ENCODE data around the gene TRIM37.
"Not testable (repeated sequence)": the region's sequence is repeated elsewhere in the genome, so short reads cannot be mapped to it uniquely, and the experiment has no call there.

TRIM37 gene, protein sequence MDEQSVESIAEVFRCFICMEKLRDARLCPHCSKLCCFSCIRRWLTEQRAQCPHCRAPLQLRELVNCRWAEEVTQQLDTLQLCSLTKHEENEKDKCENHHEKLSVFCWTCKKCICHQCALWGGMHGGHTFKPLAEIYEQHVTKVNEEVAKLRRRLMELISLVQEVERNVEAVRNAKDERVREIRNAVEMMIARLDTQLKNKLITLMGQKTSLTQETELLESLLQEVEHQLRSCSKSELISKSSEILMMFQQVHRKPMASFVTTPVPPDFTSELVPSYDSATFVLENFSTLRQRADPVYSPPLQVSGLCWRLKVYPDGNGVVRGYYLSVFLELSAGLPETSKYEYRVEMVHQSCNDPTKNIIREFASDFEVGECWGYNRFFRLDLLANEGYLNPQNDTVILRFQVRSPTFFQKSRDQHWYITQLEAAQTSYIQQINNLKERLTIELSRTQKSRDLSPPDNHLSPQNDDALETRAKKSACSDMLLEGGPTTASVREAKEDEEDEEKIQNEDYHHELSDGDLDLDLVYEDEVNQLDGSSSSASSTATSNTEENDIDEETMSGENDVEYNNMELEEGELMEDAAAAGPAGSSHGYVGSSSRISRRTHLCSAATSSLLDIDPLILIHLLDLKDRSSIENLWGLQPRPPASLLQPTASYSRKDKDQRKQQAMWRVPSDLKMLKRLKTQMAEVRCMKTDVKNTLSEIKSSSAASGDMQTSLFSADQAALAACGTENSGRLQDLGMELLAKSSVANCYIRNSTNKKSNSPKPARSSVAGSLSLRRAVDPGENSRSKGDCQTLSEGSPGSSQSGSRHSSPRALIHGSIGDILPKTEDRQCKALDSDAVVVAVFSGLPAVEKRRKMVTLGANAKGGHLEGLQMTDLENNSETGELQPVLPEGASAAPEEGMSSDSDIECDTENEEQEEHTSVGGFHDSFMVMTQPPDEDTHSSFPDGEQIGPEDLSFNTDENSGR

DNA sequence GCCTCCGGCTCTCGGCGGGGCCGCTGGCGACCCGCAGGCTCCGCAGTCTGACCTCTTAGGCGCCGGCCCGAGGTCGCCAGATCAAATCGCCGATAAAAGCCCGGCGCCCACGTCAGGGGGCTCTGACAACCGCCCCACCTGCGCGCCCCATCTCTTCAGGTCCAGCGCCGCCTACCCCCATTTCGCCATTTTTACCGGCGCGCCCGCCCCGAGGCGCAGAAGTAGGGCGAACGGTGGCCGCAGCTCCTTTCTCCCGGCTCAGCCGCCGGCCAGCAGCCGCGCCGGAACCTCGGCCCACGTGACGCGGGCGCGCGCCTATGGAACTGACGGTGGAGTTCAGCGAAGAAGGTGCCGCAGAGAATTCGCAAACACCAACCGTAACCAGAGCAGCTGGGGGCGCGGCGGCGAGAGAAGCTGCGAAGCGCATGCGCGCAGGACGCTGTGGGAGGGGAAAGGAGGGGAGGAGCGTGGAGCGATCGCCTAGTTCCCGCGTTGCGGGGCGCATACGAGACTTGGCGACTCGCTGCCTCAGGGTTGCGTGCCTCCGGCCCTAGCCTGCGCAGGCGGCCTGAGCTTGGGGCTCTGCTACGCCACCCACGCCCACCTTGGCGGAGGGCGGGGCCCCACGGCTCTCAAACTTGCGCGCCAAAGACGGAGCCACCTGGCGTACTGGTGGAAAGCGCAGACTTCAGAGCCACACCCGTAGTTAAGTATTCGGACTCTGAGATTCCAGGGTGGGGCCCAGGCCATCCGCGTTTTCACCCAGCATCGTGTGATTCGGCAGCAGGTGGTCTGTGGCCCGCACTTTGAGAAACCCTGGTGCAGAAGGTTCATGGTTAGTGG is at the start of gene TRIM37:
Gene TRIM37 (minus strand): TSS at position 418 of the 843 bp plus-strand sequence. CDS start 419 bp downstream, outside the sequence.
- DNase-seq: peak; percentile 91

DNA sequence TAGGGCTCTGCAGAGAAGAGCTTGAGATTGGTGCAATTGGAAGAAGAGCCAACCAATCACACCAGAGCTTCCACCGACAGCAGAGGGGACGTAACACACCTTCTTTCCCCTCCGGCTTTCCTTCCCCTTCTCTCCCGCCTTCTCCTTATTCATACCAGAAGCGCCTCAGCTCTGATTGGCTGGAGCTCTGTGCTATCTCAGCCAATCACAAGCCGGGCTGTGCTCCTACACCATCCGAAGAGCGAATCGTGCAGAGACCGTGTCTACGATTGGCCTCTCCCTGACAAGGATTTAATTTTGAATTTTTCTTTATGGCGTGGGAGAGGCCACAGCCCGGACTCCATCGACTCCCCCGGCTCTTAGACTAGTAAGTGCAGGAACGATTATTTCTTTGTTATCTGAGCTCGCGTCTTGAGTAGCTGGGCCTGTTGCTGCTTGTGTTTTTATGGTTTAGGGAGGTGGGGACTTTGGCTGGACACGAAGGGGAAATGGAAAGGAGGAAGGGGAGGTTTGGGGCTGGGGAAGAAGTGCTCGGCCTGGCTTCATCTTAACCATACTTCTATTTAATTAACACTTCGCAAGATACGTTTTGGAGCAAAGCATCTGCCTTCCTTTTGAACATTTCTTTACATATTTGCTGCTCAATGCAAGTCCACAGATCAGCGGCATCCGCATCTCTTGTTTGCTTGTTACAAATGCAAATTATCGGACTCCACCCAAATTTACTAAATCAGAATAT is 48.9 kb upstream of the TRIM37 start, which contains the start of gene PRR11:
Gene PRR11 (plus strand): TSS at position 308 of the 739 bp plus-strand sequence. CDS start 14,007 bp downstream, outside the sequence.
- DNase-seq: peak; percentile 98

DNA sequence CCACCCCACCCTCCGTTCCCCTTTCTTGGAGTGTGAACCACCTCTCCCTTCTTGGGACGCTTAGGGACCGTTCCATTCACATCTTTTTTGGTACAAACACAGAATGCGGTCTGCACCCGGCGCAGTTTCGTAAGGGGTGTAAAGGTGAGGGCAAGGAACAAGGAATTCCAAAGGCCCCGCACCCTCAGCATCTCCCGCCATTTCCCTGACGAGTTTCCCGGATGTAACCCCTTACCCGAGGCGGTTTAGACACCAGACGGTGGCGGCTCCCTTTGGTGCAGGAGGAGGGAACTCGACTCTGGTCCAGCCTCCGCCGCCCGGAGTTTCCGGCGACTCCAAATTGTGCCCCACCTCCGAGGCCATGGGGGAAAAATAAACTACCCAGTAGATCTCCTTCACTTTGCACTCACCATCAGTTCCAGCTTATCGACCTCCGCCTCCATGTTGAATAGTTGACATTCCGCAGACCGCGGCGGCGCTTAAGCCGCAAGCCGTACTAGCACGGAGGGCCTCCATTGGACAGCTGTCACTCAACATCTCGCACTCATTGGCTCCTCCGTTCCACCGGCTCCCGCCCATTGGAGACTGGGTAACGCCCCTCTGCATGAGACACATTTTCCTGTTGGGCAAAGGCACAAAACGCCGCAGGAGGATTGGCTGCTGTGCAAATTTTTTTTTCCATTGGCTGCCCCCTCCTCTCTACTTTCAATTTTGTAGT is 48.2 kb upstream of the TRIM37 start, which contains the start of gene SKA2:
Gene SKA2 (minus strand): TSS at position 466 of the 718 bp plus-strand sequence. CDS start 23 bp downstream, at position 443.
- peak; percentile 81 for DNase-seq

DNA sequence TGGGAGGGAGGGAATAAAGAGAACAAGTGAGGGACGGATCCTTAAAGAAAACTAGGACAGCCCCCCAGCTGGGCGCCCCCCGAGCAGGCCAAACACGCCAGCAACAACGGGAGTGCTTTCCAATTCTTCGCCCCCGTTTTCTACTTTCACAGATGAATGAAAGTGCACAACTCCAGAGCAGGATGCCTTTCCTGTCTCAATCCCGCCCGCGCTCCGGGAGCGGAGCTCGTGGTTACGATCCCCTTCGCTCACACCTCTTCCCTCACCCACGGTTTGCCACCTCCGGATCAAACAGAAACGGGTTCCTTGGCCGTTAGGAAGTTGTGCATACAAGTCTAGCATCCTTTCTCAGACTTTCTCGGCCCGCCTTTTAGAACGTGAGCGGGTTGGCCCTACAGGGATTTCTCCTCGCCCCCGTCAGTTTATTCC is 47.6 kb upstream of the TRIM37 start:
- no peak for DNase-seq

DNA sequence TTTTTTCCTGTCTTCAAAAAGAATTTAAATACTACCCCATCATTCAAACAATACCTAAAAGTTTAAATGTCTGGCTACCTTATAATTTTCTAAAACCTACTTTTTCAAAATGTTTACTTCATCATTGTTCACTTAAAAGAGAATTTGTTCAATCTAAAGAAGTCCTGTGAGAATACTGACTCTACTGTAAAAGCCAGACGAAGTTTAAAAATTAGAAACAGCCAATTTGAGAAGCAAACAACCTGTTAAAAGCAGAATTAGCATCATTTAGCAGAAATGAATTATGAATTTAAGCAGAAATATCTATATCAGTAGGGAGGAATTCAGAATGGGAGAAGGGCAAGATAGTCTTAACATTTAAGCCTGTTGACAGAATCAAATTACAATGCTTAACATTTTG is 46.2 kb upstream of the TRIM37 start:
- no peak for DNase-seq

DNA sequence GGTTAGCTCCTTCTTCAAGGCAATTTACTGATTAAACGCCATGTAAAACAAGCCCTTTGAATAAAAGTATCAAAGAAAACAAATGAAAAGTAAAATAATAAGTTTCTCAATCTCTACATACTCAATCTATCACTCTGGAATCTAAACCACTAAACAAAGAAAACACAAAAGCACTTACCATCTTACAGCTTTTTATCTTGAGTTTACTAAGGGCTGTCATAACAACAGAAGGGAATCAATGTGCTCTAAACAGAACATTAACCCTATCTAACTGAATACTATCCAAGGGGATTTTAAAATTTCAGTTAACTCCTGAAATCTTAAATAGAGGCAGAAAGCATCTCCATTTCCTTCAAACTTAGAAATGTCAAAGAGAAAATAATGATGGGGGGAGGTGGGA is 44.9 kb upstream of the TRIM37 start:
- DNase-seq: no peak

DNA sequence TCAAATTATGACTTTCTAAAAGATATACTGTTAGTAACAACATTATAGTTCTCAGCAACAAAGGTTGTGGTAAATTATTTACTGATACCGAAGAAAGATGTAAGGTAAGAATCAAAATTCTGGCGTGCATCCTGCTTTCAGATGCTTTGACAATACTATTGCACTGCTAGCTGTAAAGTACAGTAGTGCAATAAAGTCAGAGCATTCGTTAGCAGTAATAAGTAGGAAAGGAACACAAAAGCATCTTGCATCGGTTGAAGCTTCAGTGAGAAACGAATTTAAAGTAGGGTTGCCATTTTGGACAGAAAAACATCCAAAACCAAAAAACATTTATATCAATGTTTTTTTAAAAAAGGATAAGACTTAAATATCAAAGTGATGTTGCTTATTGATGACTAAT is 44.3 kb upstream of the TRIM37 start:
- DNase-seq: no peak

DNA sequence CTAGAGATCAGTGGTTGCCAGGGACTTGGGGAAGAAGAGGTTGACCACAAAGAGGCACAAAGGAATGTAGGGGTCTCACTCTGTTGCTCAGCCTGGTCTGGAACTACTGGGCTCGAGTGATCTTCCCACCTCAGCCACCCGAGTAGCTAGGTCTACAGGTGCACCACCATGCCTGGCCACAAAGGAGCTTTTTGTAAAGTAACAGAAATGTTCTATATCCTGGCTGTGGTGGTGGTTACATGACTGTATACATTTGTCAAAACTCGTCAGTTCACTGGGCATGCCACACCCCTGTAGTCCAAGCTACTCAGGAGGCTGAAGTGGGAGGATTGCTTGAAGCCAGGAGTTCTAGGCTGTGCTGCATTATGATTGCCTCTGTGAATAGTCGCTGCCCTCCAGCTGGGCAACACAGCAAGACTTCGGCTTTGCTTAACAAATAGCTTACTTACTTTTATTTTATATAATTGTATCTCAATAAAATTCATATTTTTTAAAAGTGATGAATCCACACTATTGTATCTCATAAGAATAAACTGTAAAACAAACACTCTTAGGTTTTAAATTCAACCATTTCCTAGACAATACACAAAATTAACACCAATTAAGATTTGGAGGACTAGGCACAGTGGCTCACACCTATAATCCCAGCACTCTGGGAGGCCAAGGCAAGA is 43.3 kb upstream of the TRIM37 start:
- no peak for DNase-seq

DNA sequence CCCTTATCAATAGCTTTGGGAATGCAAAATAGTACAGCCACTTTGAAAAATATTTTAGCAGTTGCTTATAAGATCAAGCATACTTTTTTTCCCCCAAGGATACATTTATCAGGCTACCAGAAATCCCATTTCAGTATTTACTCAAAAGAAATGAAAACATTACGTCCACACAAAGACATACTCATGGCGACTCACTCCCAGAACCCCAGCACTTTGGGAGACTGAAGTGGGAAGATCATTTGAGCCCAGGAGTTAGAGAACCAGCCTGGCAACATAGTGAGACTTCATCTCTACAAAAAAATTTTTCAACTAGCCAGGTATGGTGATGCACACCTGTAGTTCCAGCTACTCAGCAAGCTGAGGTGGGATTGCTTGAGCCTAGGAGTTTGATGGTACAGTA is 42.4 kb upstream of the TRIM37 start:
- no peak for DNase-seq

DNA sequence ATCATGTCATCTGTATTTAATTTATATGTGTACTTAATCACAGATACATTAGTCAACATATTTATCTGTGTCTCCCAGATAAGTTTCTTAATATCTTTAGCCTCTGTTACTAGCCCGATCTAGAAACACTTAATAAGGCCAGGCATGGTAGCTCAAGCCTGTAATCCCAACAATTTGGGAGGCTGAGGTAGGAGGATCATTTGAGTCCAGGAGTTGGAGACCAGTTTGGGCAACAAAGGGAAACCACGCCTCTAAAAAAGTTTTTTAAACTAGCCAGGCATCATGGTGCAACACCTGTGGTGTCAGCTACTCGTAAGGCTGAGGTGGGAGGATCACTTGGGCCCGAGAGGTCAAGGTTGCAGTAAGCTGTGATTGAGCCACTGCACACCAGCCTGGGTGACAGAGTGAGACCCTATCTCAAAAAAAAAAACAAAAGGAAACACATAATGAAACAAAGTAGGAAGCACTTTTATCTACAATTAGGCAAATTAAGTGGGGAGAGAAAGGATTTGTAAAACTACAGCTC is 39.0 kb upstream of the TRIM37 start:
- DNase-seq: no peak

DNA sequence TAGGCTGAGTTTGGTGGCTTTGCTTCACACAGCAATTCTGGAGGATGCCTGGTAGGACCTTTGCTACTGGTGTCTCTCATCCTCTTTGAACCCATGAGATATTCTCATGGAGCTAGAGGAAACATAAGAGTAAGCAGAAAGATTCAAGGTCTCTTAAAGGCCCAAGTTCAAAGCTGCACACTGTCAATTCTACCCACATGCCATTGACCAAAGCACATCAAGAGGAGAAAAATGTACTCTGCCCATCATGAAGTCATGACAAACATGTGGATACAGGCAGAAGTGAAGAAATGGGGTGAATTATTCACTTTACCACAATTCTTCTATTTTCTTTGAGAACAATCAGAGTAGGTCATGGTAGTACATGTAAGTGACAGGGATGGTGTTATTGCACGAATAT is 35.2 kb upstream of the TRIM37 start:
- DNase-seq: no peak

DNA sequence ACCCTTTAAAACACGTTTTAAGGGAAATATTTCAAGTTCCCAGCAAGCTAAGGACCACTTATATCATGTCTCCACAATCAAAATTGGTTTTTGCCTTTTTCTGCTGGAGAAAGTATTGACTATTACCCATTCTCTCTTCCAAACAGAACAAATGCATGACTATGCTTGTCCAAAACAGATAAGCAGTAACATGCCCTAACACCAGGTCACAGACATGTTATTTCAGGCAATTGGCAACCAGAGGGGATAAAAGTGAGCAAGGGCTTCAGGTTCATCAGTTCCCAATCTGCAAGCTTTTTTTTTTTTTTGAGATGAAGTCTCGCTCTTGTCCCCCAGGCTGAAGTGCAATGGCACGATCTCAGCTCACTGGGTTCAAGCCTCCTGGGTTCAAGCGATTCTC is 33.3 kb upstream of the TRIM37 start:
- DNase-seq: no peak

DNA sequence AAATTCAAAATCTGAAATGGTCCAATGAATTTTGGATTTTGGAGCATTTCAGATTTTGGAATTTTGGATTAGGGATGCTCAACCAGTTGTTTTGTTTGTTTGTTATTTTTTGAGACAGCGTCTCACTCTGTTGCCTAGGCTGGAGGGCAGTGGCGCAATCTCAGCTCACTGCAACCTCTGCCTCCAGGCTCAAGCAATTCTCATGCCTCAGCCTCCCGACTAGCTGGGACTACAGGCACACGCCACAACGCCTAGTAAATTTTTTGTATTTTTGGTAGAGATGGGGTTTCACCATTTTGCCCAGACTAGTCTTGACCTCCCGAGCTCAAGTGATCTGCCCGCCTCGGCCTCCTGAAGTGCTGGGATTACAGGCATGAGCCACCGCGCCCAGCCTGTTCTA is 31.7 kb upstream of the TRIM37 start:
- not testable (repeated sequence) for DNase-seq

DNA sequence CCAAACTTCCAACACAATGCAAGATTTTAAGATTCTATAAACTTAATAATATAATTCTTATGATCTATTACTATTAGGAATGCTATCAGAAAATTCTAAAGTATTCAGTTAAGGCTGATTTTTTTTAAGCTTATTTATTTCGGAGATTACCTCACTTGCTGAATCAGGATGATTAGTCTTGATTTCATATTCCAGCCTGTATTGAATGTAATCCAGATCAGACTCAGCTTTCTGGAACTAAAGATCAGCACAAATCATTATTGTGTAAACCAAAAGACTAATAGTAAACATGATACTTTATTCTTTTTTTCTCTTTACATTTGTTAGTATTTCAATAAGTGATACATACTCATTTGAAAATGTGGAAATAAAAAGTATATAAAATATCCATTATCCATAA is 24.5 kb upstream of the TRIM37 start:
- DNase-seq: no peak

DNA sequence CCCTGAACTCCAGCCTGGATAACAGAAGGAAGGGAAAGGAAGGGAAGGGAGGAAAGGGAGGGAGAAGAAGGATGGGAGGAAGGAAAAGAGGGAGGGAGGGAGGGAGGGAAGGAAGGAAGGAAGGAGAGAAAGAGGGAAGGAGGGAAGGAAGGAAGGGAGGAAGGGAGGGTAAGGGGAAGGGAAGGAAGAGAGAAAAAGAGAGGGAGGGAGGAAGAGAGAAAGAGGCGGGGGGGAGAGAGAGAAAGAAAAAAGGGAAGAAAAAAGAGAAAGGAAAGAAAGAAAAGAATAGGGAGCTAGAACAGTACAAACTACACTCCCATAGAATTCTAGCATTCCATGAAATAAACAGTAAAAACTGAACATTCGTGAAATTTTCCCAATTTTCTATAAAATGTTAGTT is 23.1 kb upstream of the TRIM37 start:
- DNase-seq: no peak

DNA sequence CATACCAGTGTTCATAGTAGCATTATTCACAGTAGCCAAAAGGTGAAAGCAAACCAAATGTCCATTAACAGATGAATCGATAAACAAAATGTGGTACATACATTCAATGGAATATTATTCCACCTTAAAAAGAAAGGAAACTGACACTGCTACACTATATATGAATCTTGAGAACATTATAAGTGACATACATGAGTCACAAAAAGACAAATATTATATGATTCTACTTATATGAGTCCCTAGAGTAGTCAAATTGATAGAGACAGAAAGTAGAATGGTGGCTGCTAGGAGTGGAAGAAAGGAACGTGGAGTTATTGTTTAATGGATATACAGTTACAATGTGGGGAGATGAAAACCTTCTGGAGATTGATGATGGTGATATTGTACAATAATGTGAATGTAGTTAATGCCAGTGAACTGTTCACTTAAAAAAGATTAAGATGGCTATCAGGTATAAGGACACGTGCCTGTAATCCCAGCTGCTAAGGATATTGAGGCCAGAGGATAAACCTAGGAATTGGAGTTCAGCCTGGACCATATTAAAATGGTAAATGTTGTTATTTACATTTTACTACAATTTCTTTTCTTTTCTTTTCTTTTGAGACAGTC is 20.2 kb upstream of the TRIM37 start:
- no peak for DNase-seq

DNA sequence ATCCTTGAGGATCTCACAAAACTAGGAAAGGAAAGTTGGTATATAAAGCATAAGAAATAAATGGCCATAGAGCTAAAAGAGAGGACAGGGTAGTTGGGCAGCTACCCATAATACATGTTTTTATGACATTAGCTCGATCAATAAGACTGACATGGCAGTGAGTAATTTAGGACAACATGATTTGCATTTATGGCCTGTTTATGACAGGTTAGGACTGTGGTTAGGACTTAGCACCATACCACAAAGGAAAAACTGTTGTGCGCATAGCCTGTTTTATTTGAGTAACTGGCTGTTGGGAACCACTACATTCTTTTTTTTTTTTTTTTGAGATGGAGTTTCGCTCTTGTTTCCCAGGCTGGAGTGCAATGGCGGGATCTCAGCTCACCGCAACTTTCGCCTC is 18.0 kb upstream of the TRIM37 start:
- no peak for DNase-seq

DNA sequence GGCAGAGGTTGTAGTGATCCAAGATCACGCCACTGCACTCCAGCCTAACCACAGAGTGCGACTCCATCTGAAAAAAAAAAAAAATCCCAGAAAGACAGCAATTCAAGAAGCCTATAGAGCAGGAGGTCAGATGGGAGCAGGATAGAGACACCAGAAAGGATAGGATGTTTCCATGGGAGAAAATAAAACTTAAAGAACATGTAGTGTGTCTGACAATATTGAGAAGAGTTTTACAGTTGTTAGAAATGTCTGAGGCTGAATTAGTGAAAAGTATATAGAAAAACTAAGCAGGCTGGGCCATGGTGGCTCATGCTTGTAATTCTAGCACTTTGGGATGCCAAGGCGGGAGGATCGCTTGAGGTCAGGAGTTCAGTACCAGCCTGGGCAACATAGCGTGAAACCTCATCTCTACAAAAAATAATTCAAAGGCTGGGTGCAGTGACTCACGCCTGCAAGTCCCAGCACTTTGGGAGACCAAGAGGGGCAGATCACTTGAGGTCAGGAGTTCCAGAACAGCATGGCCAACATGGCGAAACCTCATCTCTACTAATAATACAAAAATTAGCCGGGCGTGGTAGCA is 15.3 kb upstream of the TRIM37 start:
- no peak for DNase-seq

DNA sequence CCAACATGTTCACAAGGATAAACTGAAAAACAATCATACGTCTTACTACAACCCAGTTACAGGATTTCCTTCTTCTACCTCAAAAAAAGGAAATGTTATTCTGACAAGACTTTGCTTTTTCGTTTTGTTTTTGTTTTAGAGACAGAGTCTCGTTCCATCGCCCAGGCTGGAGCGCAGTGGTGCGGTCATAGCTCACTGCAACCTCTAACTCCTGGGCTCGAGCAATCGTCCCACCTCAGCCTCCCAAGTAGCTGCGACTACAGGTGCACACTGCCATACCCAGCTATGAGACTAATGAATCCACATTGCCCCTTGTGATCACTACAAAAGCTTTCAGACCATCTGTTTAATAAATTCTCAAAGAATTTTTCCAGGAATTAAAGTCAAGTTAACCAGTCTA is 8.8 kb upstream of the TRIM37 start:
- DNase-seq: no peak

All from NCI-H2029 treated with DMSO at 0.1 percent for 48 hours (cell line).